Calu3 (cell line): ENCODE measurements around the gene HTRA2. TPM values are rescaled to one million over a fixed set of nuclear protein-coding genes. Genes with fewer than 3 reads are reported as not detected.

ENCODE experiments used
- BruUV-seq: library from RNA; stranded (reverse); fragments of 400-500 nt; replicated peaks from 2 replicates; lab custom pipeline; 2021; lab: Mats Ljungman, UMichigan
- CTCF ChIA-PET: fragments of 300-600 bp; sonication (Branson Sonifier 250); formaldehyde crosslinking; loops from one replicate; lab custom pipeline; 2022; ENCODE audit warnings: antibody characterized with exemption; lab: Charles Lee
- DNase-seq: peaks from one replicate; pipeline ENCODE4 v3.0.0; 2022
- H3K27ac Mint-ChIP-seq: one replicate; pipeline ENCODE4 v1.8.0; 2022; ENCODE audit warnings: mixed read lengths; ENCODE audit not compliant: unreplicated experiment
- H3K27me3 Mint-ChIP-seq: one replicate; pipeline ENCODE4 v1.8.0; 2022; ENCODE audit warnings: mixed read lengths; ENCODE audit not compliant: unreplicated experiment
- H3K36me3 Mint-ChIP-seq: one replicate; pipeline ENCODE4 v1.8.0; 2022; ENCODE audit warnings: mild to moderate bottlenecking, moderate library complexity, mixed read lengths; ENCODE audit not compliant: insufficient read depth, unreplicated experiment
- H3K4me1 Mint-ChIP-seq: one replicate; pipeline ENCODE4 v1.8.0; 2022; ENCODE audit warnings: mild to moderate bottlenecking, low read depth, mixed read lengths; ENCODE audit not compliant: unreplicated experiment
- H3K4me3 Mint-ChIP-seq: one replicate; pipeline ENCODE4 v1.8.0; 2022; ENCODE audit warnings: mild to moderate bottlenecking, low read depth, moderate library complexity, mixed read lengths; ENCODE audit not compliant: unreplicated experiment
- H3K9me3 Mint-ChIP-seq: one replicate; pipeline ENCODE4 v1.8.0; 2022; ENCODE audit warnings: low read depth, mixed read lengths; ENCODE audit not compliant: unreplicated experiment
- CTCF ChIP-seq: fragments of 200-600 bp; IDR thresholded peaks from one replicate; pipeline ENCODE4 v1.8.0; 2022; ENCODE audit warnings: antibody characterized with exemption; ENCODE audit not compliant: unreplicated experiment
- intact Hi-C: fragments of 100-400 bp; cut with micrococcal nuclease; formaldehyde crosslinking; loops from one replicate; pipeline ENCODE4 v1.10.0; 2022; ENCODE audit not compliant: unreplicated experiment
- total RNA-seq: library from RNA; stranded (reverse); gene quantifications from 2 replicates; pipeline ENCODE4 v1.2.3, GENCODE V29; 2022

The HTRA2 gene
- total RNA-seq, 1 experiment from 2014 or later = 26.3 TPM

DNA sequence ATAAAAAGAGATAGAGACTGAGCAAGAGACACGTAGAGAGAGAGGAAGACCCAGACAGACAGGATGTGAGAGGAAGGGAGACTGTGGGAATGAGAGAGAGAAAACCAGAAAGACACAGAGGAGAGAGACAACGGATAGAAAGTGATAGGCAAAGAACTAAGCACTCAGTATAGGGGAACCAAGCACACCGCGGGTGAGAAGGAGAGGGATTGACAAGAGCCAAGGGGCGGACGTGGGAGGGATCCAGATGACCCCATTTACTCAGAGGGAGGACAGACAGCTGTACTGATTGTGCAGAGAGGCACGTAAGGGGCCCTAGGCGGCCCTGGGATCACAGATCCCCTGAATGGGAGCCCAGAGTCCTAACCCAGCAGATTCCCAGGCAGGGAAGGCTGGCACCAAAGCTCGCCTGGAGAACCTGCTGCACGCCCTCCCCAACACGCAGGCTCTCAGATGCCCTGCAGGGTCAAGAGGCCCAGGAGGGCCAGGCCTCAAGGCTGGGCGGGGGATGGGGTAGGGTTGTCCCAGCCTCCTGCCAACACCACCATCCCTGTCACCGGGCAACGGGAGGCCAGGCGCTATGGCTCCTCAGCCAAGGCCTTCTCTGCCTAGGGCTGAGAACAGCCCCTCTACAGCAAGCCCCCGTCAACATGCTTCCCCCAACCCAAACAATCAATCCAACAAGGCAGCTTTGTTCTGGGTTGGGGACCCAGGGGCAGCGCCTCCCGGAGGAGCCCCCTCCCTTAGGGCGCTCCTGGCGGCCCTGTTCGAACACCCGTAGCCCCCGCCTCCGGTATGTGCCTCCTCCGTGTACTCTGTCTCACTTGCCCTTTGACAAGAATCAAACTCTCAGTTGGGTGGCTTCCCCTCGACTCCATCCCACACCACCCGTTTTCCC is 23.4 kb downstream of the HTRA2 start:
- no peak for DNase-seq
- TF ChIP-seq CTCF = no peak
- H3K4me3 Mint-ChIP-seq = peak overlapping the region; percentile 46
- intact Hi-C loops = no loop called here
- H3K9me3 Mint-ChIP-seq = no peaks in the 10 kb centered on the region
- no peaks in the 10 kb centered on the region for H3K27me3 Mint-ChIP-seq
- H3K27ac Mint-ChIP-seq = peak overlapping the region; percentile 1
- peaks cover 34% of the 10 kb centered on the region for H3K36me3 Mint-ChIP-seq
- no TSS peak for BruUV-seq
- CTCF ChIA-PET = interaction anchor here (0.6 kb wide), 1 partner anchor 511 kb away, joined by 4 read pairs; no protein-coding TSS in a partner anchor
- peaks cover 27% of the 10 kb centered on the region for H3K4me1 Mint-ChIP-seq

DNA sequence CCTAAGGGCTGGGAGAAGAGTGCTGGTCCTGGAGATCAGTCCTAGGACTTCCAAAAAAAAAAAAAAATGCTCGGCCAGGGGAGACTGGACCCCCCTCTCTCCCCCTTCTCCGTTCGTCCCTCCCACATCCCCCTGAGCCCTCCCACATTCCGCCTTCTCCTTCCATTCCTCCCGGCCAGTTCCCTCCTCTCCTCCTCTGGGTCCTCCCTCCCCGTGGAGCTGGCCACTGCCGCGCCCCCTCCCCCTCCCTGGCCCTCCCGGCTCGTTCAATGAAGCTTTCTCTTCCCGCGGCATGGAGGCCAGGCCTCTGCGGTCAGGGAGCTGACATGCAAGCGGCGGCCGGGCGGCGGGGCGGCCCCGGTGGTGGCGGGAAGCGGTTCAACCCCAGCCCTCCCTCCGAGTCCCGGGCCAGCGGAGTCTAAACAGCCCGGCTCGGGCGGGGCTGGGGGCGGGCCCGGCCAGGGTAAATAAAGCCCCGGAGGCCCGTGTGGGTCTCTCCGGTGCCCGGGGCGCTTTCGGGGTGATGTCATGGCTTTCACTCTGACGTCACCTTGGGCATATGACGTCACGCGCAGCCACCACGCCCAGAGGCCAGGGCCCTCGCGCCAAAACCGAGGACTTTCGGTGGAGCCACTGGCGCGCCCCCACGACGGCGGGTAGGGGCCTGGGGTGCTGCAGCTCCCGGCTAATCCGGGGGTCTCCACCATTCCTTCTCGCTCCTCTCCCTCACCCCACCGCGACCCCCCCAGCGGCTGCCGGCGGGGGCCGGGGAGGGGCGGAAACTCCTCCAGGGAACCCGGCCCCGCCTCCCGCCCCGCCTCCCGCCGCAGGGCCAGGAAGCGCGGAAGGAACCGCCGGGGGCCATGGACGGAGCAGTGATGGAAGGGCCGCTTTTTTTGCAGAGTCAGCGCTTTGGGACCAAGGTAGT is 24.4 kb downstream of the HTRA2 start, which contains the start of the genes DOK1 and LOXL3:
Gene DOK1 (plus strand): TSS at position 829 of the 928 bp plus-strand sequence. CDS start 35 bp downstream, at position 864.
Gene LOXL3 (minus strand): TSS at position 51 of the 928 bp plus-strand sequence. CDS start 1,308 bp downstream, outside the sequence.
- BruUV-seq = no TSS peak
- intact Hi-C loops = no loop called here
- Mint-ChIP-seq H3K27ac (peak within 1 kb of the TSS; percentile 1), H3K36me3 (peaks cover 32% of the 10 kb centered on the region), H3K9me3 (no peaks in the 10 kb centered on the region), H3K4me1 (peaks cover 27% of the 10 kb centered on the region), H3K4me3 (peak within 1 kb of the TSS; percentile 46), H3K27me3 (no peaks in the 10 kb centered on the region)
- peak; percentile 61 for DNase-seq
- TF ChIP-seq CTCF = no peak
- CTCF ChIA-PET = interaction anchor here (0.6 to 0.7 kb wide), 4 partner anchors 24 to 1459 kb away, joined by 3 to 8 read pairs (median 4); no protein-coding TSS in a partner anchor

- no TSS peak for BruUV-seq
- Mint-ChIP-seq H3K27me3 (peaks cover 5% of the 10 kb centered on the region), H3K4me3 (peak overlapping the region; percentile 46), H3K36me3 (peaks cover 24% of the 10 kb centered on the region), H3K9me3 (no peaks in the 10 kb centered on the region), H3K4me1 (peaks cover 19% of the 10 kb centered on the region), H3K27ac (no peak overlapping the region)
- no peak for TF ChIP-seq CTCF
- DNase-seq = no peak
- CTCF ChIA-PET = no interaction called here
- intact Hi-C loops = no loop called here
These were observed 25.2 kb downstream of the HTRA2 start for GRCh38 chr2:74554820-74555531.
